Stimulated activated naive CD4-positive, alpha-beta T cell treated with Interleukin-2 at 50 U/mL for 16 hours (primary cell): ENCODE data around the gene PGPEP1.
"Not testable (repeated sequence)": the region's sequence is repeated elsewhere in the genome, so short reads cannot be mapped to it uniquely, and the experiment has no call there.

ENCODE experiments used
- DNase-seq: peaks from one replicate; lab custom pipeline; 2025; lab: John Stamatoyannopoulos, UW

Gene PGPEP1

GRCh38 chr19:18364277-18364825, 24.0 kb downstream of the PGPEP1 start:
- DNase-seq = not testable (repeated sequence)

GRCh38 chr19:18364826-18365528, 24.6 kb downstream of the PGPEP1 start:
- DNase-seq = no peak

DNA sequence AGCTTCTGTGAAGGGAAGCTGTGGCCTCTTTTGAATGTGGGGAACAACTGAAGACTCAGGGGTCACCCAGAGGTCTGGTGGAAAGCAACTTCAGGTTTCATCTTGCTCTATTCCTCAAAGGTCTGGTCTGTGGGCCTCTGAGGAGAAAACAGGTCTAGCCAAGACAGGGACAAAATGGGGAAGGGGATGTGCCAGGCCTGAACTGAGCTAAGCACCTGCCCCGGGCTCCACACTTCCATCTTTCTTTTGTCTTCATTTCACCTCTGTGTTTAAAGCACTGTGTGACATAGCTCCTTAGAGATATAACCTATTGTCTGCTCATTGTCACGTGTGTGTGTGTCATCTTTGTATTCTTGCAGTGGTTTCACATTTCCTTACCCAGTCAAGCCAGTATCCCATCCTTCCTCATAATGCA, 25.6 kb downstream of the PGPEP1 start:
- DNase-seq = no peak

DNA sequence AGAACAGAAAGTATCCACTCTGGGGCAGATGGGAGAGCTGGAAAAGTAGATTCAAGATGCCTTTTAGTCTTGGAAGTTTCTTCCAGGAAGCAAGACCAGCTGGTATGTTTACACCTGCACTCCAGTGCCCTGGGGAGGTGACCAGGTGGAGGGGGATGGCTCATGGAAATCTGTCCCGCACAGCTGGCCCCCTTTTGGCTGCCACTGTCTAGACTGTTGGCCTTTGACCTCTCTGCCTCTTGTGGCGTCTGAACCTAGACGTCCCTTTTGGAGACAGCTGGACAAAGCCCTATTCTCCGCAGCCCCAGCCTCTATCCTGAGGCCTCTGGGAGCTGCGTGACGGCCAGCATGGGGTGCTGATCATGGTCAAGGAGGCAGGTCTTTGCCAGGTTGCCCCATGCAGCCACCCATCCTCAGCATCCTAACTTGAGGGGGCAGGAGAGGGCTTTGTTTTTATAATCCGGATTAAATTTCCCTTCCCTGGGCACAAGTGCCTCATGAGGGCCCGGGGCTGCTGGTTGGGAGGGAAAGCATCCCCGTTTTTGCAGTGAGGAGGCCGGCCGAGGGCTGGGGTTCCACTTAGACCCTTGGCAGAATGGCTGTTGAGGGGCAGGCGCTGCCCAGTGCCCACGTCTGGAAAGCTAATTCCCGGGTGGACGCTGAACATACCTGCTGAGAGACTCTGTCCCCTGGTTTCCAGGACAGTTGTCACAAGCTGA, 28.3 kb downstream of the PGPEP1 start:
- DNase-seq = no peak

DNA sequence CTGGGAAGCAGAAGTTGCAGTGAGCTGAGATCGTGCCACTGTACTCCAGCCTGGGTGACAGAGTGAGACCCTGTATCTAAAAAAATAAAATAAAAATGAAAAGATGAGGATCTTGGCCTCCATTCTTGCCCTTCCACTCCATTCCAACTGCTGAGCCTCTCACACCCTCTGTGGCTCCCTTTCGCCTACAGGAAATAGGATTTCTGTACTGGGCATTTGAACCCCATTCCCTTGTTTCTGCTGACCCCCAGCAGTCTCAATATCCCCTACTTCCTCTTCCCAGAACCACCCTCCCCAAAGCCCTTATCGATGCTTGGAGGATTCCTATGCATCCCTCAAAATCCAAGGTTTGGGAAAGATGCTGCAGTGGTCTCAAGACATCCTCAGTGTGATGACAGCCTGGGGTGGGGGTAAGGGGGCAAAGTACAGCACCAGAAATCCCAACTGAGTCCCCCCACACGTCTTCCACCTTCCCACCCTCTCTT, 33.1 kb downstream of the PGPEP1 start:
- no peak for DNase-seq

DNA sequence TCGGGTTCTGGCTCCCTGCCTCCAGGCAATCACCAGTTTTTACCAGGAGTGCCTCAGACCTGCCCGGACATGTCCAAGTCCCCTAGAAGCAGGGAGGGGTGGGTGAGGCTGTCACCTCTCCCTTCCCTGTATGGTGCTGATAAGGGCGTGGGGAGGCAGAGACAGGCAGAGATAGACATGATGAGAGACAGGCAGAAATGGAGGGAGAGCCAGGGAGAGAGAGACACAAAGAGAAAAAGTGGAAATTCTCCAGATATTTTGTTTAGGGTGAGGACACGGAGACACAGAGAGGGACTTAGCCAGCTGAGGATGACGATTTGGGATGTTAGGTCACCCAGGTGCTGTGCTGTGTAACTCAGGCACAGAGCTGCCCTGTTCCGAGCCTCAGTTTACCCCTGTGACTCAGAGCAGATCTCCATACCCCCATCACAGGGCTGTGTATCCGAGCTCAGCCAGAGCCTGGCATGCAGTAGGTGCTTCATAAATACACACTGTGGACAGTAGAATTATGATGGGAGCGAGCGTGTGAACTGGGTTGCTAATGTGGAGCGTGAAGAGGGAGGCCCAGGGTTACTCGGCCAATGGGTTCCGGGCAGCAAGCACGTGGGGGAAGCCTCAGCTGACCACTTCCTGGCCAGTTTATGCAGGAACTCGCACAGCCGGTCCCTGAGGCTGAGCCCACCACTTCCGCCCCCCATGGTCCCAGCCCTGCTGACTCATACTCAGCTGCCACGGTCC, 33.7 kb downstream of the PGPEP1 start:
- DNase-seq = peak; percentile 30

- no peak for DNase-seq
Observed at GRCh38 chr19:18377026-18377425, 36.6 kb downstream of the PGPEP1 start.

- no peak for DNase-seq
Observed at GRCh38 chr19:18379803-18380747, 39.7 kb downstream of the PGPEP1 start.

DNA sequence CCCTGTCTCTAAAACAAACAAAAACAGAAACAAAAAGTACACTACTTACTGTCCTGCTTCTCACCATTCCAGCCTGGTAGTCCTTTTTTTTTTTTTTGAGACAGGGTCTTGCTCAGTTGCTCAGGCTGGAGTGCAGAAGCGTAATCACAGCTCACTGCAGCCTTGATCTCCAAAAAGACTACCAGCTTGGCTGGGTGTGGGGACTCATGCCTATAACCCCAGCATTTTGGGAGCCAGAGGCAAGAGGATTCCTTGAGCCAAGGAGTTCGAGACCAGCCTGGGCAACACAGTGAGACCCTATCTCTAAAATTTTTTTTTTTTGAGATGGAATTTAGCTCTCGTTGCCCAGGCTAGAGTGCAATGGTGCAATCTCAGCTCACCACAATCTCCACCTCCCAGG, 40.4 kb downstream of the PGPEP1 start:
- no peak for DNase-seq

DNA sequence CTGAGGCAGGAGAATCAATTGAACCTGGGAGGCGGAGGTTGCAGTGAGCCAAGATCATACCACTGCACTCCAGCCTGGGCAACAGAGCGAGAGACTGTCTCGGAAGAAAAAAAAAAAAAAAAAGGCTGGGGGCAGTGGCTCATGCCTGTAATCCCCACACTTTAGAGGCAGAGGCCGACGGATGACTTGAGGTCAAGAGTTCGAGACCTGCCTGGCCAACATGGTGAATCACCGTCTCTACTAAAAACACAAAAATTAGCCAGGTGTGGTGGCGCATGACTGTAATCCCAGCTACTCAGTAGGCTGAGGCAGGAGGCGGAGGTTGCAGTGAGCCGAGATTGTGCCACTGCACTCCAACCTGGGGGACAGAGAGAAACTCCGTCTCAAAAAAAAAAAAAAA, 43.2 kb downstream of the PGPEP1 start:
- DNase-seq = not testable (repeated sequence)

- no peak for DNase-seq
Observed at GRCh38 chr19:18384775-18385174, 44.4 kb downstream of the PGPEP1 start.

GRCh38 chr19:18385359-18385674, 44.9 kb downstream of the PGPEP1 start:
- no peak for DNase-seq

- no peak for DNase-seq
Observed at GRCh38 chr19:18385675-18386542, 45.5 kb downstream of the PGPEP1 start, which contains the start of gene GDF15. Gene GDF15 (plus strand): TSS chr19:18386158. CDS start chr19:18386190, 32 bp downstream.

DNA sequence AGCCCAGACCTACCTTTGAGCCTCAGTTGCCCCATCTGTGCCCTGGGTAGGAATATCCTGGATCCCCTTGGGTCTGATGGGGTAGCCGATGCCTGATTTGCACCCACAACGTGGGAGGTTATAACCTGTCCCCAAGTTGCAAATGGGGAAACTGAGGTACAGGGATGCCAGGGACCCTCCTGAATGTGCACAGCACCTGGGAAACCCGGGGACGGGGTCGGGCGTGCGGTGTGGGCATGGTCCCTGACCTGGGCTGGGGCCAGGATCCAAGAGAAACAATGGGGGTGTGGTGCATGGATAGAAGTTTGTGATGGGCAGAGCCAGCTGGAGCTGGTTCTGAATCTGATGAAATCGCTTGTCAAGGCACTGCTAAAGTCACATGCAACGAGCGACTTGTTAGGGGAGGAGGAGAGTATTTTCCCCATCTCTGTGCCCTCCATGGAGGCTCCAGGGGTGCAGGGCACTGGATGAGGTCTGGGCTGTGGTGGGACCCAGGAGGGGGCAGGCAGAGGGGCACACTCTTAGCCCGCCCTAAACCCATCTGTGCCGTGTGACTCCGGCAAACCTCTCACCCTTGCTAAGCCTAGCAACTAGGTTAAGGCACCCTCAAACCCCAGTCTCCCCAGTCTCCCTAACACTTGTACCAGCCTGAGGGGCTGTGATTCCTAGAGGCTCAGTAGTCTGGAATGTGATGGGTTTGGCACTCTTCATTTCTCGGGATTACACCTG, 46.3 kb downstream of the PGPEP1 start:
- DNase-seq = no peak

GRCh38 chr19:18388100-18388959, 47.9 kb downstream of the PGPEP1 start:
- peak; percentile 64 for DNase-seq

DNA sequence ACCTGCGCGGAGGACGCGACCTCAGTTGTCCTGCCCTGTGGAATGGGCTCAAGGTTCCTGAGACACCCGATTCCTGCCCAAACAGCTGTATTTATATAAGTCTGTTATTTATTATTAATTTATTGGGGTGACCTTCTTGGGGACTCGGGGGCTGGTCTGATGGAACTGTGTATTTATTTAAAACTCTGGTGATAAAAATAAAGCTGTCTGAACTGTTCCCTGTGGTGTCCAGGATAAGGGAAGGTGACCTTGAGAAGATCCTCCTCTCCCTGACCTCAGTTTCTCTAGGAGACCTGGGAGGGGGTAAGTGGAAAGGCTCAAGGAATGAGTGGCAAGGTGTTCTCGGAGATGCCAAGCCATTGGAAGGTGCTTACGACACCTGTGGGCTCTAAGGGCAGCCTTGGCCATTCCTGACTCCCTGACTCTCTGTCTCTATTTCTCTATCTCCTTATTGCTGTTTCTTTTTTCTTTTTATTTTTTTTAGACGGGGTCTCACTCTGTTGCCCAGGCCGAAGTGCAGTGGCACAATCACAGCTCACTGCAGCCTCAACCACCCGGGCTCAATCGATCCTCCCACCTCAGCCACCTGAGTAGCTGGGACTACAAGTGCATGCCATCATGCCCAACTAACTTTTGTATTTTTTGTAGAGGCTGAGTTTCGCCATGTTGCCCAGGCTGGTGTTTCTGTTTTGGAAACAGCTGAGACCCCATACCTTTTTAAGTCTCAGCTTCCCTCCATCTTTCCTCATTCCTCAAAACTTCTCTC, 48.7 kb downstream of the PGPEP1 start:
- no peak for DNase-seq

GRCh38 chr19:18389726-18390064, 49.3 kb downstream of the PGPEP1 start:
- DNase-seq = no peak
